Fibroblast of the aortic adventitia (primary cell): ENCODE results near the gene JAKMIP2. TPM values are rescaled to one million over a fixed set of nuclear protein-coding genes. Genes with fewer than 3 reads are reported as not detected.

Source experiments
- DNase-seq: peaks from one replicate; pipeline ENCODE4 v3.0.0-alpha.2; 2010; ENCODE audit warnings: low read depth
- H3K4me3 ChIP-seq: 2 replicates; pipeline ENCODE4 v1.5.1; 2011; ENCODE audit warnings: low read depth, mild to moderate bottlenecking, control low read depth, low read length, moderate library complexity
- CTCF ChIP-seq: IDR thresholded peaks from 2 replicates; pipeline ENCODE4 v1.5.1; 2011; ENCODE audit warnings: mild to moderate bottlenecking, low read length, control low read depth, inconsistent platforms; ENCODE audit not compliant: insufficient read depth
- total RNA-seq: library from RNA; depleted of rRNA; stranded (reverse); fragments of >200 nt; gene quantifications from 2 replicates; pipeline ENCODE4 v1.2.3, GENCODE V29; 2012; ENCODE audit warnings: low replicate concordance

JAKMIP2 gene
- total RNA-seq, 1 donor: 1.4 TPM

- no peak for TF ChIP-seq CTCF
- no peak overlapping the region for H3K4me3 ChIP-seq
- no peak for DNase-seq
These were observed 26.0 kb downstream of the JAKMIP2 start for GRCh38 chr5:147756566-147756965.

GRCh38 chr5:147754372-147755122 is 28.0 kb downstream of the JAKMIP2 start:
- TF ChIP-seq CTCF: no peak
- no peak overlapping the region for H3K4me3 ChIP-seq
- no peak for DNase-seq

- no peak overlapping the region for H3K4me3 ChIP-seq
- DNase-seq: peak; percentile 16
- no peak for TF ChIP-seq CTCF
These were observed 28.8 kb downstream of the JAKMIP2 start for GRCh38 chr5:147753765-147754164.

- DNase-seq: no peak
- H3K4me3 ChIP-seq: no peak overlapping the region
- no peak for TF ChIP-seq CTCF
These were observed 29.8 kb downstream of the JAKMIP2 start for GRCh38 chr5:147752666-147753290.

GRCh38 chr5:147752033-147752432 is 30.5 kb downstream of the JAKMIP2 start:
- no peak for DNase-seq
- no peak for TF ChIP-seq CTCF
- no peak overlapping the region for H3K4me3 ChIP-seq

- no peak for DNase-seq
- no peak overlapping the region for H3K4me3 ChIP-seq
- no peak for TF ChIP-seq CTCF
These were observed 31.2 kb downstream of the JAKMIP2 start for GRCh38 chr5:147751156-147751830.
